H1 (cell line): ENCODE data around the gene DEK. TPM values are rescaled to one million over a fixed set of nuclear protein-coding genes. Genes with fewer than 3 reads are reported as not detected.

Source experiments
- CTCF ChIA-PET: fragments of 300-600 bp; sonication (Branson Sonifier 250); formaldehyde crosslinking; loops from one replicate; lab custom pipeline; 2021; ENCODE audit not compliant: partially characterized antibody; lab: Charles Lee
- POLR2A ChIA-PET: fragments of 300-600 bp; sonication (Branson Sonifier 250); formaldehyde crosslinking; loops from one replicate; lab custom pipeline; 2021; ENCODE audit warnings: inconsistent platforms; ENCODE audit not compliant: partially characterized antibody; lab: Charles Lee
- DNase-seq, 2 experiments: peaks; one replicate each; pipeline versions ENCODE4 v3.0.0 to v3.0.0-alpha.2; 2010 to 2022; ENCODE audit warnings: low spot score in 2 of 2, low read depth in 1 of 2, mixed read lengths in 1 of 2
- FAIRE-seq: peaks from 2 replicates; lab custom pipeline; 2011; peaks lifted over from hg19 to GRCh38; lab: Jason Lieb, UNC
- H2AFZ ChIP-seq: 2 replicates; pipeline ENCODE4 v1.8.1; 2012; ENCODE audit warnings: low read length, inconsistent platforms
- H2AK5ac ChIP-seq: 2 replicates; pipeline ENCODE4 v1.6.1; 2013; ENCODE audit warnings: low read depth, low read length
- H2BK120ac ChIP-seq: replicated peaks from 2 replicates; pipeline ENCODE3; 2013; ENCODE audit warnings: low read depth, low read length, inconsistent platforms
- H2BK12ac ChIP-seq: 2 replicates; pipeline ENCODE4 v1.6.1; 2013; ENCODE audit warnings: low read depth, low read length
- H2BK15ac ChIP-seq: 2 replicates; pipeline ENCODE4 v1.6.1; 2013; ENCODE audit warnings: low read length
- H2BK20ac ChIP-seq: 2 replicates; pipeline ENCODE4 v1.6.1; 2013; ENCODE audit warnings: low read length
- H2BK5ac ChIP-seq: 2 replicates; pipeline ENCODE4 v1.6.1; 2013; ENCODE audit warnings: low read depth, low read length
- H3K14ac ChIP-seq: 2 replicates; pipeline ENCODE4 v1.6.1; 2013; ENCODE audit warnings: inconsistent platforms; ENCODE audit not compliant: insufficient read length
- H3K18ac ChIP-seq: 2 replicates; pipeline ENCODE4 v1.6.1; 2013; ENCODE audit warnings: low read length; ENCODE audit errors: extremely low read depth
- H3K23ac ChIP-seq: 2 replicates; pipeline ENCODE4 v1.6.1; 2013; ENCODE audit warnings: inconsistent platforms; ENCODE audit not compliant: insufficient read length
- H3K23me2 ChIP-seq: 2 replicates; pipeline ENCODE4 v1.6.1; 2013; ENCODE audit warnings: low read depth, low read length
- H3K27ac ChIP-seq: 2 replicates; pipeline ENCODE4 v1.6.1; 2011; ENCODE audit warnings: low read depth, low read length, inconsistent platforms
- H3K27me3 ChIP-seq, 4 experiments: replicated peaks in 1 of 4; 1 replicate in 1 of 4; 2 replicates in 3 of 4; pipeline versions ENCODE4 v1.6.1 to v1.8.1; 2011 to 2013; ENCODE audit warnings: low read length in 3 of 4, mild to moderate bottlenecking in 3 of 4, inconsistent platforms in 2 of 4, mixed read lengths in 2 of 4, moderate library complexity in 1 of 4; ENCODE audit not compliant: control insufficient read depth in 3 of 4, insufficient read depth in 3 of 4; ENCODE audit errors: extremely low read depth in 1 of 4
- H3K36me3 ChIP-seq, 4 experiments: 2 replicates each; pipeline versions ENCODE4 v1.6.1 to v1.8.1; 2011 to 2013; ENCODE audit warnings: mild to moderate bottlenecking in 4 of 4, low read length in 3 of 4, moderate library complexity in 2 of 4, control low read depth in 1 of 4, inconsistent platforms in 1 of 4; ENCODE audit not compliant: insufficient read depth in 4 of 4, control insufficient read depth in 2 of 4
- H3K4ac ChIP-seq: replicated peaks from 2 replicates; pipeline ENCODE3; 2013; ENCODE audit warnings: low read length, low read depth, mixed read lengths, inconsistent platforms; ENCODE audit not compliant: insufficient read length
- H3K4me1 ChIP-seq, 4 experiments: replicated peaks in 1 of 4; 1 replicate in 1 of 4; 2 replicates in 3 of 4; pipeline versions ENCODE4 v1.6.1 to v1.8.1; 2011 to 2013; ENCODE audit warnings: low read length in 3 of 4, inconsistent platforms in 2 of 4, mixed read lengths in 1 of 4; ENCODE audit not compliant: insufficient read depth in 4 of 4, control insufficient read depth in 3 of 4
- H3K4me2 ChIP-seq, 2 experiments: 2 replicates each; pipeline versions ENCODE4 v1.6.1 to v1.8.1; 2011 to 2013; ENCODE audit warnings: low read depth in 2 of 2, low read length in 2 of 2, control low read depth in 1 of 2, inconsistent platforms in 1 of 2, mild to moderate bottlenecking in 1 of 2; ENCODE audit not compliant: insufficient read depth in 1 of 2
- H3K4me3 ChIP-seq, 4 experiments: fragments of 200-600, 300-600 bp in 1 of 4; sonication (generic), shearing (Covaris generic), sonication (Bioruptor Twin) in 1 of 4; 2 replicates each; pipeline versions ENCODE4 v1.5.1 to v1.8.1; 2011 to 2016; ENCODE audit warnings: low read length in 4 of 4, low read depth in 3 of 4, control low read depth in 2 of 4, inconsistent platforms in 2 of 4, mild to moderate bottlenecking in 2 of 4, mixed read lengths in 1 of 4, moderate library complexity in 1 of 4; ENCODE audit not compliant: insufficient read depth in 2 of 4; ENCODE audit errors: extremely low read depth in 1 of 4
- H3K56ac ChIP-seq: replicated peaks from 2 replicates; pipeline ENCODE3; 2013; ENCODE audit warnings: low read depth, mild to moderate bottlenecking, mixed read lengths, low read length, inconsistent platforms; ENCODE audit not compliant: insufficient read length
- H3K79me1 ChIP-seq: 2 replicates; pipeline ENCODE4 v1.6.1; 2013; ENCODE audit warnings: low read depth, low read length, control low read depth
- H3K79me2 ChIP-seq, 2 experiments: 2 replicates each; pipeline versions ENCODE4 v1.6.1 to v1.8.1; 2012 to 2013; ENCODE audit warnings: low read length in 2 of 2, mild to moderate bottlenecking in 2 of 2, inconsistent platforms in 1 of 2; ENCODE audit not compliant: insufficient read depth in 2 of 2, control insufficient read depth in 1 of 2
- H3K9ac ChIP-seq, 4 experiments: replicated peaks in 1 of 4; 1 replicate in 1 of 4; 2 replicates in 3 of 4; pipeline versions ENCODE4 v1.6.1 to v1.8.1; 2011 to 2013; ENCODE audit warnings: low read depth in 3 of 4, low read length in 3 of 4, control low read depth in 2 of 4, mild to moderate bottlenecking in 2 of 4, moderate library complexity in 2 of 4, inconsistent platforms in 1 of 4; ENCODE audit errors: extremely low read depth in 1 of 4
- H3K9me3 ChIP-seq, 2 experiments: 2 replicates each; pipeline versions ENCODE4 v1.6.1 to v1.8.1; 2012 to 2013; ENCODE audit warnings: mild to moderate bottlenecking in 2 of 2, moderate library complexity in 2 of 2, control low read depth in 1 of 2, inconsistent platforms in 1 of 2, low read depth in 1 of 2, low read length in 1 of 2, mixed read lengths in 1 of 2; ENCODE audit not compliant: insufficient read depth in 2 of 2
- H4K20me1 ChIP-seq, 2 experiments: replicated peaks in 1 of 2; 2 replicates each; pipeline versions ENCODE3 to v1.8.1; 2011 to 2013; ENCODE audit warnings: inconsistent platforms in 2 of 2, low read length in 2 of 2, mild to moderate bottlenecking in 1 of 2; ENCODE audit not compliant: insufficient read depth in 2 of 2, control insufficient read depth in 1 of 2
- H4K5ac ChIP-seq: 2 replicates; pipeline ENCODE4 v1.6.1; 2013; ENCODE audit warnings: low read length, low read depth, mixed read lengths, inconsistent platforms; ENCODE audit not compliant: insufficient read length
- H4K8ac ChIP-seq: 2 replicates; pipeline ENCODE4 v1.8.0; 2013; ENCODE audit warnings: mild to moderate bottlenecking, moderate library complexity, low read length, inconsistent platforms; ENCODE audit not compliant: insufficient read depth; ENCODE audit errors: extremely low read depth
- H4K91ac ChIP-seq: replicated peaks from 2 replicates; pipeline ENCODE3; 2013; ENCODE audit warnings: low read length, mixed read lengths, inconsistent platforms; ENCODE audit not compliant: insufficient read length
- ATF3 ChIP-seq: IDR thresholded peaks from 2 replicates; pipeline ENCODE4 v1.6.1; 2011; ENCODE audit warnings: low read depth, mild to moderate bottlenecking, low read length; ENCODE audit not compliant: insufficient read depth
- HDAC2 ChIP-seq, 2 experiments: fragments of 300-600 bp in 1 of 2; sonication (generic) in 1 of 2; IDR thresholded peaks; 2 replicates each; pipeline ENCODE4 v1.6.1; 2011 to 2012; ENCODE audit warnings: low read depth in 2 of 2, low read length in 2 of 2, mild to moderate bottlenecking in 2 of 2, moderate library complexity in 2 of 2, borderline replicate concordance in 1 of 2, inconsistent platforms in 1 of 2
- WGBS, 2 experiments: shearing (Covaris generic) in 1 of 2; methylation state at CpG; one replicate each; pipeline versions ENCODE4 v1.1.6 to v1.1.7; 2013 to 2015; ENCODE audit warnings: low lambda C conversion rate in 2 of 2, mixed read lengths in 2 of 2, inconsistent platforms in 1 of 2, low coverage in 1 of 2, missing lambda C conversion rate in 1 of 2; ENCODE audit not compliant: insufficient replicate concordance in 2 of 2, insufficient coverage in 1 of 2, insufficient read length in 1 of 2; ENCODE audit errors: extremely low coverage in 1 of 2, missing lambda C conversion rate in 1 of 2; 5-methylcytosine and 5-hydroxymethylcytosine counted together
- polyA plus RNA-seq, 7 experiments: library from polyadenylated mRNA; depleted of rRNA in 3 of 7; stranded (reverse) in 5 of 7; unstranded in 2 of 7; fragments of >200 nt in 5 of 7; fragments of 200-250 nt in 2 of 7; gene quantifications; 1 replicate in 5 of 7; 2 replicates in 1 of 7; 4 replicates in 1 of 7; pipeline versions ENCODE4 v1.2.1 to v1.2.3, GENCODE V29; 2011 to 2013; ENCODE audit warnings: missing spikeins in 2 of 7, mixed read lengths in 2 of 7
- total RNA-seq: library from RNA; stranded (reverse); fragmentation: NEBNext Ultra II Directional; extraction: Animal tissue kit (Norgen Biotek cat#: 25700); gene quantifications from 2 replicates; pipeline ENCODE4 v1.2.1, GENCODE V29; 2021

DEK gene
- total and polyA plus RNA-seq, 2 of the 8 experiments (the other 6 are each of a cell fraction or from before 2014, with no cell fraction given) = 40.0 to 228 TPM

- Histone ChIP-seq H3K9me3 (no peaks in the 10 kb centered on the region), H3K14ac (no peak overlapping the region), H2BK12ac (peak overlapping the region; percentile 50; the same call in 1 of the 2 replicates), H3K4me1 (peaks cover 4 to 15% (median 9%) of the 10 kb centered on the region in 4 experiments), H3K23ac (no peak overlapping the region), H3K56ac (no peak overlapping the region), H2BK5ac (no peak overlapping the region), H3K4ac (no peak overlapping the region), H2BK15ac (peak overlapping the region; percentile 72; the same call in 1 of the 2 replicates), H3K27ac (no peak overlapping the region), H3K23me2 (peaks cover 13% of the 10 kb centered on the region), H3K4me3 (0 out of 8 replicates have a peak overlapping the region, but pooled peaks of 1 of the 4 experiments have one; percentile 94), H2AFZ (no peak overlapping the region), H3K79me2 (peaks cover 30 to 34% of the 10 kb centered on the region in 2 experiments), H3K9ac (no peak overlapping the region; a peak in 1 of 7 replicates), H3K79me1 (no peaks in the 10 kb centered on the region; the same call in 1 of the 2 replicates), H2BK20ac (0 out of 2 replicates have a peak overlapping the region, but pooled peaks have one; percentile 61), H3K27me3 (no peaks in the 10 kb centered on the region; a peak in 1 of 7 replicates), H4K91ac (no peak overlapping the region), H2BK120ac (no peak overlapping the region), H3K36me3 (peaks cover 0 to 18% (median 1%) of the 10 kb centered on the region in 4 experiments; a peak in 2 of 8 replicates), H4K8ac (peak overlapping the region; percentile 8; the same call in 1 of the 2 replicates), H4K20me1 (peaks cover 4 to 7% of the 10 kb centered on the region in 2 experiments), H2AK5ac (no peak overlapping the region; the same call in 1 of the 2 replicates), H3K18ac (no peak overlapping the region), H4K5ac (no peak overlapping the region), H3K4me2 (peak overlapping the region; percentile 67 to 81; a peak in 2 of 4 replicates)
- no peak for FAIRE-seq
- no peak for DNase-seq
- ChIA-PET CTCF (interaction anchor here (0.6 to 2.3 kb wide), 9 partner anchors 9 to 237 kb away, joined by 3 to 12 read pairs (median 5); partner anchors contain the start of gene NHLRC1), POLR2A (interaction anchor here (1.5 to 2.7 kb wide), 5 partner anchors 9 to 241 kb away, joined by 3 to 10 read pairs (median 7); no protein-coding TSS in a partner anchor)
- 88% methylated on average over 10 of the region's 14 CpGs; no CpG with 5 or more reads in 1 of the 2 experiments for WGBS, 2 experiments
- TF ChIP-seq ATF3 (no peak), HDAC2 (IDR thresholded peaks at IDR 0.05; ENCODE audit: borderline replicate concordance in 1 of 2, low read depth in 2 of 2, low read length in 2 of 2) (no peak)
Measured at GRCh38 chr6:18265787-18266522, 1.6 kb upstream of the DEK start.
